ENCODE data around the gene EXOC1. TPM values are rescaled to one million over a fixed set of nuclear protein-coding genes. Genes with fewer than 3 reads are reported as not detected.

The EXOC1 gene
- total RNA-seq, 1 donor from 2014 or later = 102 TPM

GRCh38 chr4:55906989-55907388 lies 53.5 kb downstream of the EXOC1 start:
- no peaks in the 10 kb centered on the region for H3K27me3 Mint-ChIP-seq (ENCODE audit: unreplicated experiment)
- TF ChIP-seq CTCF (IDR thresholded peaks at IDR 0.05; ENCODE audit: partially characterized antibody, unreplicated experiment) = no peak
- H3K36me3 Mint-ChIP-seq (ENCODE audit: unreplicated experiment) = no peaks in the 10 kb centered on the region
- no peaks in the 10 kb centered on the region for H3K4me1 Mint-ChIP-seq (ENCODE audit: low read depth, unreplicated experiment)
- no peak for DNase-seq
- H3K9me3 Mint-ChIP-seq (ENCODE audit: unreplicated experiment) = peaks cover 1% of the 10 kb centered on the region
- H3K4me3 Mint-ChIP-seq (ENCODE audit: unreplicated experiment) = no peak overlapping the region
- no peak overlapping the region for H3K27ac Mint-ChIP-seq (ENCODE audit: unreplicated experiment)

- H3K36me3 Mint-ChIP-seq (ENCODE audit: unreplicated experiment) = no peaks in the 10 kb centered on the region
- no peak for TF ChIP-seq CTCF (IDR thresholded peaks at IDR 0.05; ENCODE audit: partially characterized antibody, unreplicated experiment)
- H3K27ac Mint-ChIP-seq (ENCODE audit: unreplicated experiment) = no peak overlapping the region
- no peak for DNase-seq
- no peaks in the 10 kb centered on the region for H3K27me3 Mint-ChIP-seq (ENCODE audit: unreplicated experiment)
- H3K4me1 Mint-ChIP-seq (ENCODE audit: low read depth, unreplicated experiment) = no peaks in the 10 kb centered on the region
- peaks cover 1% of the 10 kb centered on the region for H3K9me3 Mint-ChIP-seq (ENCODE audit: unreplicated experiment)
- no peak overlapping the region for H3K4me3 Mint-ChIP-seq (ENCODE audit: unreplicated experiment)
These were observed 54.0 kb downstream of the EXOC1 start for GRCh38 chr4:55907469-55907868.

GRCh38 chr4:55910140-55910539 lies 56.7 kb downstream of the EXOC1 start:
- TF ChIP-seq CTCF (IDR thresholded peaks at IDR 0.05; ENCODE audit: partially characterized antibody, unreplicated experiment) = no peak
- H3K9me3 Mint-ChIP-seq (ENCODE audit: unreplicated experiment) = peaks cover 1% of the 10 kb centered on the region
- H3K36me3 Mint-ChIP-seq (ENCODE audit: unreplicated experiment) = no peaks in the 10 kb centered on the region
- no peak overlapping the region for H3K27ac Mint-ChIP-seq (ENCODE audit: unreplicated experiment)
- DNase-seq = no peak
- no peaks in the 10 kb centered on the region for H3K4me1 Mint-ChIP-seq (ENCODE audit: low read depth, unreplicated experiment)
- no peak overlapping the region for H3K4me3 Mint-ChIP-seq (ENCODE audit: unreplicated experiment)
- no peaks in the 10 kb centered on the region for H3K27me3 Mint-ChIP-seq (ENCODE audit: unreplicated experiment)

GRCh38 chr4:55912249-55912648 lies 58.8 kb downstream of the EXOC1 start:
- Mint-ChIP-seq H3K9me3 (ENCODE audit: unreplicated experiment) (peaks cover 1% of the 10 kb centered on the region), H3K4me1 (ENCODE audit: low read depth, unreplicated experiment) (no peaks in the 10 kb centered on the region), H3K4me3 (ENCODE audit: unreplicated experiment) (no peak overlapping the region), H3K27ac (ENCODE audit: unreplicated experiment) (no peak overlapping the region), H3K27me3 (ENCODE audit: unreplicated experiment) (no peaks in the 10 kb centered on the region), H3K36me3 (ENCODE audit: unreplicated experiment) (no peaks in the 10 kb centered on the region)
- TF ChIP-seq CTCF (IDR thresholded peaks at IDR 0.05; ENCODE audit: partially characterized antibody, unreplicated experiment) = no peak
- no peak for DNase-seq

- H3K36me3 Mint-ChIP-seq (ENCODE audit: unreplicated experiment) = no peaks in the 10 kb centered on the region
- DNase-seq = no peak
- no peak for TF ChIP-seq CTCF (IDR thresholded peaks at IDR 0.05; ENCODE audit: partially characterized antibody, unreplicated experiment)
- no peak overlapping the region for H3K4me3 Mint-ChIP-seq (ENCODE audit: unreplicated experiment)
- no peak overlapping the region for H3K27ac Mint-ChIP-seq (ENCODE audit: unreplicated experiment)
- H3K4me1 Mint-ChIP-seq (ENCODE audit: low read depth, unreplicated experiment) = no peaks in the 10 kb centered on the region
- no peaks in the 10 kb centered on the region for H3K9me3 Mint-ChIP-seq (ENCODE audit: unreplicated experiment)
- peaks cover 1% of the 10 kb centered on the region for H3K27me3 Mint-ChIP-seq (ENCODE audit: unreplicated experiment)
These were observed 67.1 kb downstream of the EXOC1 start for GRCh38 chr4:55920571-55920970.

All from glutamatergic neuron (in vitro differentiated cells).